Measurements from ENCODE around the gene TMC1. TPM values are rescaled to one million over a fixed set of nuclear protein-coding genes. Genes with fewer than 3 reads are reported as not detected.

The TMC1 gene
- polyA plus RNA-seq, 2 of the 4 experiments (the other 2 are of a cell fraction) = 0.12 to 0.17 TPM

DNA sequence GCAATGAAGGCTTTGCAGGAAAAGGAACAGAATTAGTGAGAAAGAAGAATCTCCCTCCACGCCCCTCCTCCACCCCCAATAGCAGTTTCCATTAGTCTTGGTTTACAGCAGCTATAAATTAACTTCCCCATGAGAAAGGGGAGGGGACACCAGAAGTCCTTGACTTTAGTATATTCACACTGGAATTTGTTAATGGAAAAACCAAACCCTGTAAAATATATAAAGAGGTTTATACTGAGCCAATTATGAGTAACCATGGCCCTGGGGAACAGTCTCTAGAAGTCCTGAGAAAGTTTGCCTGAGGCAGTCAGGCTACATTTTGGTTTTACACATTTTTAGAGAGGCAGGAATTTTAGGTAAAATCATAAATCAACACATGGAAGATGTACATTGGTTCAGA is 342.9 kb downstream of the TMC1 start (continued):
- TF ChIP-seq, protein P1, sequence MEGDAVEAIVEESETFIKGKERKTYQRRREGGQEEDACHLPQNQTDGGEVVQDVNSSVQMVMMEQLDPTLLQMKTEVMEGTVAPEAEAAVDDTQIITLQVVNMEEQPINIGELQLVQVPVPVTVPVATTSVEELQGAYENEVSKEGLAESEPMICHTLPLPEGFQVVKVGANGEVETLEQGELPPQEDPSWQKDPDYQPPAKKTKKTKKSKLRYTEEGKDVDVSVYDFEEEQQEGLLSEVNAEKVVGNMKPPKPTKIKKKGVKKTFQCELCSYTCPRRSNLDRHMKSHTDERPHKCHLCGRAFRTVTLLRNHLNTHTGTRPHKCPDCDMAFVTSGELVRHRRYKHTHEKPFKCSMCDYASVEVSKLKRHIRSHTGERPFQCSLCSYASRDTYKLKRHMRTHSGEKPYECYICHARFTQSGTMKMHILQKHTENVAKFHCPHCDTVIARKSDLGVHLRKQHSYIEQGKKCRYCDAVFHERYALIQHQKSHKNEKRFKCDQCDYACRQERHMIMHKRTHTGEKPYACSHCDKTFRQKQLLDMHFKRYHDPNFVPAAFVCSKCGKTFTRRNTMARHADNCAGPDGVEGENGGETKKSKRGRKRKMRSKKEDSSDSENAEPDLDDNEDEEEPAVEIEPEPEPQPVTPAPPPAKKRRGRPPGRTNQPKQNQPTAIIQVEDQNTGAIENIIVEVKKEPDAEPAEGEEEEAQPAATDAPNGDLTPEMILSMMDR (IDR thresholded peaks at IDR 0.05) = no peak
- TF ChIP-seq ZSCAN20 (CRISPR knock-in tag; IDR thresholded peaks at IDR 0.05) = no peak
- TF ChIP-seq HOXB13 (CRISPR knock-in tag; IDR thresholded peaks at IDR 0.05; ENCODE audit: low read depth) = no peak
- no peak for TF ChIP-seq FOSB (CRISPR knock-in tag; IDR thresholded peaks at IDR 0.05)
- TF ChIP-seq GATA3 (IDR thresholded peaks at IDR 0.05; ENCODE audit: borderline replicate concordance) = no peak
- no peak for TF ChIP-seq RARB (CRISPR knock-in tag; IDR thresholded peaks at IDR 0.05)
- no peak for TF ChIP-seq JUNB (IDR thresholded peaks at IDR 0.05)

DNA sequence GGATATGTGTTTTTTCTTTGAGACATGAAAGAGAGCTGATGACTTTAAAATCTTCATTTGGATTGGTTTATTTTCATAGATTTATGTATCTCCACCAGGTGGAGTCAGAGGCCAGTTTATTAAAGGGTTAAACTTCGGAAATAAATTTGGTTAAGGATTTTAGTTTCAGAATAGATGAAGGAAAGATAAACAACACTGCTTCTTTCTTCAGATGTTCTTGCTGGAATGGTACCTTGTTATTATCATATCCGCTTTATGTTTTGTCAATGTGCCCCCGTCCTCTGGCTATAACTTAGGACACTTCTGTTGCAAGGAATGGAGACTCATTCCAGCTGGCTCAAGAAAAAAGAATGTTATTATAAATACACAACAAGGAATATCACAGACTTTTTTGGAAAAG is 350.3 kb downstream of the TMC1 start:
- peak overlapping the region; percentile 61 to 81 for H3K27ac ChIP-seq
- no peak overlapping the region for H3K4me3 ChIP-seq
- DNase-seq (ENCODE audit: low read depth in 1 of 2, low spot score in 1 of 2) (peak in 1 of 2 experiments; percentile 48), ATAC-seq (peak in 1 of 2 experiments; percentile 43; a peak in 4 of 6 replicates), FAIRE-seq (peak; percentile 36)
- WGBS (ENCODE audit: missing lambda C conversion rate) = 16% methylated on average over 3 of the region's 3 CpGs
- peaks cover 47% of the 10 kb centered on the region for H3K4me1 ChIP-seq
- H3K9me3 ChIP-seq = peaks cover 5% of the 10 kb centered on the region; the same call in 2 of the 3 replicates
- CTCF ChIA-PET = interaction anchor here (0.8 to 4.1 kb wide), 42 partner anchors 9 to 590 kb away, joined by 3 to 32 read pairs (median 5); no protein-coding TSS in a partner anchor
- TF ChIP-seq RAD21 (conservative IDR thresholded peaks at IDR 0.05 in 1 of 2, IDR thresholded peaks at IDR 0.05 in 1 of 2) = peak; percentile 77 to 91
- TF ChIP-seq, protein P1 (IDR thresholded peaks at IDR 0.05) = peak; percentile 88
- TF ChIP-seq RFX5 (IDR thresholded peaks at IDR 0.05) = no peak
- peak; percentile 90 for TF ChIP-seq SMC3 (IDR thresholded peaks at IDR 0.05)
- H3K4me2 ChIP-seq = peak overlapping the region; percentile 55
- POLR2A ChIA-PET = interaction anchor here (1.3 kb wide), 1 partner anchor 10 kb away, joined by 3 read pairs; no protein-coding TSS in a partner anchor

DNA sequence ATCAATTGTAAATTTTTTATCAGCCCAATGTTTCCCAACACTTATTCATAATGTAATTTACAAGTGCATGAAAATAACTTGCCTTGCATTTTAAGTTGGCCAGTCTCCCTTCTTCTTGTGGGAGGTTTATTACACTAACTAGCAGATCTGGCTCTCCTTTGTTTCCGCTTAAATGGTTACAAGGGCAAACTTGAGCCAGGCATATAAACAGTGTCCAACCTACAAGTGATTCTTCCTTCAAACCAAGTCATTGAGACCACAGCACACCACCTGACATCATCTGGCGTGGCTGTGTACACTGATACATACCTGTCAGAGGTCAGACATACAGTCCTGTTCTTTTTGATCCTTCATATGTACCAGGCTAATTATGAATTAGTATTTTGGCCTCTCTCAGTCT is 351.3 kb downstream of the TMC1 start:
- Histone ChIP-seq H3K4me2 (peak overlapping the region; percentile 9; the same call in 2 of the 3 replicates), H3K4me1 (peaks cover 47% of the 10 kb centered on the region), H3K9me3 (no peaks in the 10 kb centered on the region), H3K27ac (peak overlapping the region; percentile 61 to 76), H3K4me3 (no peak overlapping the region)
- ChIA-PET CTCF (interaction anchor here (0.6 to 4.1 kb wide), 13 partner anchors 8 to 329 kb away, joined by 3 to 32 read pairs (median 11); no protein-coding TSS in a partner anchor), POLR2A (interaction anchor here (0.6 to 1.3 kb wide), 3 partner anchors 9 to 48 kb away, joined by 3 to 5 read pairs (median 3); no protein-coding TSS in a partner anchor)
- DNase-seq (ENCODE audit: low read depth in 1 of 2, low spot score in 1 of 2) = no peak
- FAIRE-seq = peak; percentile 84
- WGBS (ENCODE audit: missing lambda C conversion rate) = 74% methylated on average over 2 of the region's 2 CpGs
- peak; percentile 37 to 41; a peak in 3 of 6 replicates for ATAC-seq
- no peak for TF ChIP-seq RARB (CRISPR knock-in tag; IDR thresholded peaks at IDR 0.05)
- TF ChIP-seq POLR2AphosphoS2 (conservative IDR thresholded peaks at IDR 0.05; ENCODE audit: low read length) = no peak
- TF ChIP-seq NPAS2 (CRISPR knock-in tag; IDR thresholded peaks at IDR 0.05; ENCODE audit: borderline replicate concordance) = no peak
- no peak for TF ChIP-seq CEBPB (IDR thresholded peaks at IDR 0.05)
- no peak for TF ChIP-seq HOXB13 (CRISPR knock-in tag; IDR thresholded peaks at IDR 0.05; ENCODE audit: low read depth)
- TF ChIP-seq TFCP2L1 (CRISPR knock-in tag; IDR thresholded peaks at IDR 0.05) = no peak
- no peak for TF ChIP-seq EHMT2 (IDR thresholded peaks at IDR 0.05; ENCODE audit: low read depth)
- TF ChIP-seq JUNB (IDR thresholded peaks at IDR 0.05) = no peak
- TF ChIP-seq ZSCAN20 (CRISPR knock-in tag; IDR thresholded peaks at IDR 0.05) = no peak
- no peak for TF ChIP-seq RAD21 (conservative IDR thresholded peaks at IDR 0.05 in 1 of 2, IDR thresholded peaks at IDR 0.05 in 1 of 2)
- TF ChIP-seq MYC (IDR thresholded peaks at IDR 0.05; ENCODE audit: borderline replicate concordance, low read length) = no peak
- TF ChIP-seq, protein P2, sequence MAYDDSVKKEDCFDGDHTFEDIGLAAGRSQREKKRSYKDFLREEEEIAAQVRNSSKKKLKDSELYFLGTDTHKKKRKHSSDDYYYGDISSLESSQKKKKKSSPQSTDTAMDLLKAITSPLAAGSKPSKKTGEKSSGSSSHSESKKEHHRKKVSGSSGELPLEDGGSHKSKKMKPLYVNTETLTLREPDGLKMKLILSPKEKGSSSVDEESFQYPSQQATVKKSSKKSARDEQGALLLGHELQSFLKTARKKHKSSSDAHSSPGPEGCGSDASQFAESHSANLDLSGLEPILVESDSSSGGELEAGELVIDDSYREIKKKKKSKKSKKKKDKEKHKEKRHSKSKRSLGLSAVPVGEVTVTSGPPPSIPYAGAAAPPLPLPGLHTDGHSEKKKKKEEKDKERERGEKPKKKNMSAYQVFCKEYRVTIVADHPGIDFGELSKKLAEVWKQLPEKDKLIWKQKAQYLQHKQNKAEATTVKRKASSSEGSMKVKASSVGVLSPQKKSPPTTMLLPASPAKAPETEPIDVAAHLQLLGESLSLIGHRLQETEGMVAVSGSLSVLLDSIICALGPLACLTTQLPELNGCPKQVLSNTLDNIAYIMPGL (CRISPR knock-in tag; IDR thresholded peaks at IDR 0.05; ENCODE audit: borderline replicate concordance) = no peak
- no peak for TF ChIP-seq EHF (CRISPR knock-in tag; IDR thresholded peaks at IDR 0.05)
- TF ChIP-seq ZC3H11A (IDR thresholded peaks at IDR 0.05) = no peak
- TF ChIP-seq, protein P3, sequence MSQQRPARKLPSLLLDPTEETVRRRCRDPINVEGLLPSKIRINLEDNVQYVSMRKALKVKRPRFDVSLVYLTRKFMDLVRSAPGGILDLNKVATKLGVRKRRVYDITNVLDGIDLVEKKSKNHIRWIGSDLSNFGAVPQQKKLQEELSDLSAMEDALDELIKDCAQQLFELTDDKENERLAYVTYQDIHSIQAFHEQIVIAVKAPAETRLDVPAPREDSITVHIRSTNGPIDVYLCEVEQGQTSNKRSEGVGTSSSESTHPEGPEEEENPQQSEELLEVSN (IDR thresholded peaks at IDR 0.05; ENCODE audit: borderline replicate concordance, low read depth) = no peak
- TF ChIP-seq, protein P4, sequence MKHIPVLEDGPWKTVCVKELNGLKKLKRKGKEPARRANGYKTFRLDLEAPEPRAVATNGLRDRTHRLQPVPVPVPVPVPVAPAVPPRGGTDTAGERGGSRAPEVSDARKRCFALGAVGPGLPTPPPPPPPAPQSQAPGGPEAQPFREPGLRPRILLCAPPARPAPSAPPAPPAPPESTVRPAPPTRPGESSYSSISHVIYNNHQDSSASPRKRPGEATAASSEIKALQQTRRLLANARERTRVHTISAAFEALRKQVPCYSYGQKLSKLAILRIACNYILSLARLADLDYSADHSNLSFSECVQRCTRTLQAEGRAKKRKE (CRISPR knock-in tag; IDR thresholded peaks at IDR 0.05; ENCODE audit: low read depth) = no peak
- no peak for TF ChIP-seq POLR2A (IDR thresholded peaks at IDR 0.05; ENCODE audit: low read length)
- no peak for TF ChIP-seq HDAC2 (IDR thresholded peaks at IDR 0.05)
- no peak for TF ChIP-seq NR3C1 (IDR thresholded peaks at IDR 0.05)

Data from A549 (cell line).